ENCODE data around the gene CCL4L2.
"Not testable (repeated sequence)": the region's sequence is repeated elsewhere in the genome, so short reads cannot be mapped to it uniquely, and the experiment has no call there.

Gene CCL4L2

DNA sequence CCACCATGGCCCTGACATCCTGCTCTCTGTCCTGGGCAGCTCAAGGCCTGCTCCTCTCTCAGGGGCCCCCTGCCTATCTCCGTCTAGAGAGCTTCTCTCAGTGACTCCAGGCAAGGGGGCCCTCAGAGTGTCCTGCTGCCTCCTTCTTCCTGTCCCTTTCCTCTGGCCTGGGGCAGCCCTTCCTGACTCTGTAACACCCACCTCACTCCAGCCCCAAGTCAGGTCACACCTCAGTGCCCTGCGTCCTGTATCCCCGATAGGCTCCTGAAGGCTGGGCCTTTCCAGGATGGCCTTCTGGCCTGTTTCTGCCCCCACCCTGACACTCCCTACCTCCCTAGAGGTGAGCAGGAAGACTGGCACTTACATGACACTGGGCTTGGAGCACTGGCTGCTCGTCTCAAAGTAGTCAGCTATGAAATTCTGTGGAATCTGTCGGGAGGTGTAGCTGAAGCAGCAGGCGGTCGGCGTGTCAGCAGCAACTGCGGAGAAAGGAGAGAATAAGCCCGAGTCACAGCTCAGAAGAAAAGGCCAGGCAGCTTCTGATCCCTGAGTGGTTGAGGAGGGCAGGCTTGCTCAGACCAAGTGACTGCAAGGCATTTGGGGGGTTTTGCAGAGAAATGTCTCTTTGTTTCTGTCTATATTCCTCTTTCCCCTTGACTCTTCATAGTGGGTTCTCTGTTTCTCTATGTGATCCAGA lies 15.3 kb upstream of the CCL4L2 start:
- no peak for TF ChIP-seq CTCF (IDR thresholded peaks at IDR 0.05; ENCODE audit: control extremely low read depth, extremely low read depth, low read depth, missing control alignments)
- CTCF ChIA-PET: interaction anchor here (1.1 to 1.8 kb wide), 3 partner anchors 15 to 123 kb away, joined by 3 to 7 read pairs (median 5); partner anchors contain the start of gene CCL4L2
- POLR2A ChIA-PET: no interaction called here
- no peak for DNase-seq (ENCODE audit: extremely low spot score)

DNA sequence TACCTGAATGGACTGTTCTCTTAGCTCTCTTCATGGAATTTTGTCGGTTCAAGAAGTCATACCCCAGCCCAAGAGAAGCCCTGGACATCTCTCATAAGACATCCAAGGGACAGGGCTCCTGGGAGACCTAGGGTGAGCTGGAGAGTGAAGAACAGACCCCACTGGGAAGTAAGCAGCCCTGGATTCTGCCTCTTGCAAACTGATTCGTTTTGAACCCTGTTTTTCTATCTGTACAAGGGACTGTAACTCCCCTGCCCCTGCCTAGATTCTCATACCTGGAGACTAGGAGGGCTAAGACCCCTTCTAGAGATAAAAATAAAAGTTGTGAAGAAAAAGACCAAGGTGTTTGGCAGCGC lies 14.8 kb upstream of the CCL4L2 start:
- CTCF ChIA-PET: interaction anchor here (1.0 to 1.8 kb wide), 5 partner anchors 11 to 123 kb away, joined by 3 to 7 read pairs (median 5); partner anchors contain the start of gene CCL4L2
- TF ChIP-seq CTCF (IDR thresholded peaks at IDR 0.05; ENCODE audit: control extremely low read depth, extremely low read depth, low read depth, missing control alignments): no peak
- DNase-seq (ENCODE audit: extremely low spot score): no peak
- POLR2A ChIA-PET: interaction anchor here (1.5 to 1.6 kb wide), 2 partner anchors 11 to 106 kb away, joined by 4 to 7 read pairs; partner anchors contain the start of gene CCL3

- TF ChIP-seq CTCF (IDR thresholded peaks at IDR 0.05; ENCODE audit: control extremely low read depth, extremely low read depth, low read depth, missing control alignments): no peak
- ChIA-PET POLR2A (interaction anchor here (0.7 to 1.6 kb wide), 3 partner anchors 8 to 107 kb away, joined by 4 to 7 read pairs (median 4); partner anchors contain the start of gene CCL3), CTCF (interaction anchor here (1.0 to 1.7 kb wide), 4 partner anchors 9 to 125 kb away, joined by 4 to 5 read pairs (median 4); no protein-coding TSS in a partner anchor)
- no peak for DNase-seq (ENCODE audit: extremely low spot score)
These were observed 13.5 kb upstream of the CCL4L2 start for GRCh38 chr17:36197387-36197703.

- POLR2A ChIA-PET: interaction anchor here (1.3 kb wide), 1 partner anchor 109 kb away, joined by 4 read pairs; the partner anchor contains the start of gene CCL3
- no peak for TF ChIP-seq CTCF (IDR thresholded peaks at IDR 0.05; ENCODE audit: control extremely low read depth, extremely low read depth, low read depth, missing control alignments)
- DNase-seq (ENCODE audit: extremely low spot score): no peak
- CTCF ChIA-PET: no interaction called here
These were observed 11.9 kb upstream of the CCL4L2 start for GRCh38 chr17:36198831-36199465.

GRCh38 chr17:36201102-36201501 lies 9.8 kb upstream of the CCL4L2 start:
- CTCF ChIA-PET: interaction anchor here (1.1 kb wide), 1 partner anchor 52 kb away, joined by 3 read pairs; no protein-coding TSS in a partner anchor
- POLR2A ChIA-PET; DNase-seq (ENCODE audit: extremely low spot score): not testable (repeated sequence)

DNA sequence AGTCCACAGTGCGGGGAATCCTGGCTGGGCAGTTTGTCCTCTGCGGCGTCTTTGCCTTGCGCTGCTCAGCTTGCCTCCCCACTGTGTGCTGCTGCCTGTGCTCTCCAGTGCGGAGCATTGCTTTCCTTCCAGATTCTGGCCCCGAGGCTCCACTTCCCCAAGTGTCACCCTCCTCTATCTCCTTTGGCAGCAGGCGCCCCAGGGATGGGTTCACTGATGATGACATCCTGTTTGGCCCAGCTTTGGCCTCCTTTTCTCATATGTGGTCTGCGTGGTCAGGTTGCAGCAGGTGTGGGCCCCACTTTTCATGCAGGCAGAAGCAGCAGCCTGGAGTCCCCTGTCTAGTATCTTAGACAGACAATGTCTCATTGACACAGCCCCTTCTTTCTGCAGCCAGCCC lies 9.4 kb upstream of the CCL4L2 start:
- CTCF ChIA-PET: interaction anchor here (1.2 to 3.1 kb wide), 2 partner anchors 129 to 281 kb away, joined by 3 to 8 read pairs; no protein-coding TSS in a partner anchor
- POLR2A ChIA-PET; DNase-seq (ENCODE audit: extremely low spot score): not testable (repeated sequence)

GRCh38 chr17:36203335-36203734 lies 7.5 kb upstream of the CCL4L2 start:
- DNase-seq (ENCODE audit: extremely low spot score): no peak
- no peak for TF ChIP-seq CTCF (IDR thresholded peaks at IDR 0.05; ENCODE audit: control extremely low read depth, extremely low read depth, low read depth, missing control alignments)
- CTCF ChIA-PET: interaction anchor here (1.5 to 3.1 kb wide), 2 partner anchors 10 to 130 kb away, joined by 6 to 8 read pairs; no protein-coding TSS in a partner anchor
- POLR2A ChIA-PET: no interaction called here
